Kidney (tissue), 14 donors: ENCODE data around the gene SPECC1. TPM values are rescaled to one million over a fixed set of nuclear protein-coding genes. Genes with fewer than 3 reads are reported as not detected.

ENCODE experiments used
- DNase-seq, 5 donors: peaks; one replicate each; pipeline ENCODE4 v3.0.0-alpha.2; 2013 to 2020
- FAIRE-seq: peaks from 2 replicates; lab custom pipeline; 2012; peaks lifted over from hg19 to GRCh38; lab: Jason Lieb, UNC
- H3K27ac ChIP-seq, 2 donors: one replicate each; pipeline ENCODE4 v1.7.0; 2013; ENCODE audit warnings: low read depth in 2 of 2, low read length in 2 of 2, inconsistent platforms in 1 of 2
- H3K27me3 ChIP-seq: one replicate; pipeline ENCODE4 v1.7.1; 2013; ENCODE audit warnings: low read length, inconsistent platforms; ENCODE audit not compliant: control insufficient read depth, insufficient read depth
- H3K36me3 ChIP-seq, 3 donors: one replicate each; pipeline versions ENCODE4 v1.7.0 to v1.7.1; 2013; ENCODE audit warnings: low read length in 3 of 3, control low read depth in 1 of 3, inconsistent platforms in 1 of 3; ENCODE audit not compliant: insufficient read depth in 3 of 3, control insufficient read depth in 2 of 3
- H3K4me1 ChIP-seq, 3 donors: one replicate each; pipeline versions ENCODE4 v1.7.0 to v1.7.1; 2013; ENCODE audit warnings: low read length in 3 of 3, inconsistent platforms in 1 of 3, low read depth in 1 of 3; ENCODE audit not compliant: control insufficient read depth in 2 of 3, insufficient read depth in 2 of 3
- H3K4me3 ChIP-seq, 3 donors: one replicate each; pipeline versions ENCODE4 v1.7.0 to v1.8.1; 2013; ENCODE audit warnings: low read length in 3 of 3, control low read depth in 1 of 3, inconsistent platforms in 1 of 3
- H3K9ac ChIP-seq, 3 donors: one replicate each; pipeline versions ENCODE4 v1.7.0 to v1.7.1; 2013; ENCODE audit warnings: low read length in 3 of 3, control low read depth in 1 of 3, inconsistent platforms in 1 of 3
- H3K9me3 ChIP-seq, 3 donors: one replicate each; pipeline versions ENCODE4 v1.7.0 to v1.7.1; 2013; ENCODE audit warnings: low read length in 3 of 3, control low read depth in 1 of 3, inconsistent platforms in 1 of 3; ENCODE audit not compliant: control insufficient read depth in 2 of 3, insufficient read depth in 1 of 3
- CTCF ChIP-seq: IDR thresholded peaks from 3 replicates; pipeline ENCODE4 v1.5.1; 2012; ENCODE audit warnings: mild to moderate bottlenecking, moderate library complexity, borderline replicate concordance; ENCODE audit not compliant: insufficient read depth; ENCODE audit errors: extremely low read depth
- intact Hi-C: fragments of 100-400 bp; cut with DNase I; formaldehyde crosslinking; loops from one replicate; pipeline ENCODE4 v1.11.1; 2022
- polyA plus RNA-seq: library from polyadenylated mRNA; stranded (reverse); fragments of 350-450 nt; fragmentation: Illumina TruSeq; extraction: RNeasy Lipid Tissue Mini Kit (QIAGEN cat#74804); gene quantifications from one replicate; pipeline ENCODE4 v1.2.3, GENCODE V29; 2014; ENCODE audit warnings: low read depth, low replicate concordance; ENCODE audit not compliant: insufficient read depth
- total RNA-seq: library from RNA; stranded (reverse); fragmentation: NEBNext Ultra II Directional; extraction: Animal tissue kit (Norgen Biotek cat#: 25700); gene quantifications from one replicate; pipeline ENCODE4 v1.2.1, GENCODE V29; 2021
- donor health status: control.
- donor health status: control.
- donor health status: control.
- donor health status: control.
- donor health status: control.
- donor health status: DM: yes; HTN: yes; CAD: no.
- donor health status: Normal renal cell carcinoma (clear cell type).

Gene SPECC1
- total and polyA plus RNA-seq, 2 donors from 2014 or later = 7.6 to 29.1 TPM

- H3K4me3 ChIP-seq = no peak overlapping the region
- H3K4me1 ChIP-seq = no peaks in the 10 kb centered on the region
- TF ChIP-seq CTCF = no peak
- H3K36me3 ChIP-seq = no peaks in the 10 kb centered on the region
- intact Hi-C loops = loop anchor here (10.0 kb wide), 1 partner anchor 189 kb away; no protein-coding TSS in a partner anchor
- no peak overlapping the region for H3K27ac ChIP-seq
- no peak for DNase-seq
- no peaks in the 10 kb centered on the region for H3K27me3 ChIP-seq
- no peak overlapping the region for H3K9ac ChIP-seq
- no peak for FAIRE-seq
- H3K9me3 ChIP-seq = no peaks in the 10 kb centered on the region
These were observed 304.1 kb downstream of the SPECC1 start for GRCh38 chr17:20313306-20313705.

GRCh38 chr17:20313891-20314290 lies 304.7 kb downstream of the SPECC1 start:
- Histone ChIP-seq H3K9ac (no peak overlapping the region), H3K4me1 (no peaks in the 10 kb centered on the region), H3K36me3 (no peaks in the 10 kb centered on the region), H3K9me3 (no peaks in the 10 kb centered on the region), H3K27ac (no peak overlapping the region), H3K27me3 (no peaks in the 10 kb centered on the region), H3K4me3 (no peak overlapping the region)
- intact Hi-C loops = loop anchor here (10.0 kb wide), 1 partner anchor 189 kb away; no protein-coding TSS in a partner anchor
- DNase-seq (no peak), FAIRE-seq (no peak)
- TF ChIP-seq CTCF = no peak

- H3K36me3 ChIP-seq = no peaks in the 10 kb centered on the region
- intact Hi-C loops = loop anchor here (10.0 kb wide), 1 partner anchor 190 kb away; no protein-coding TSS in a partner anchor
- H3K27me3 ChIP-seq = no peaks in the 10 kb centered on the region
- H3K9me3 ChIP-seq = no peaks in the 10 kb centered on the region
- no peak overlapping the region for H3K27ac ChIP-seq
- no peaks in the 10 kb centered on the region for H3K4me1 ChIP-seq
- no peak overlapping the region for H3K9ac ChIP-seq
- FAIRE-seq (no peak), DNase-seq (no peak)
- TF ChIP-seq CTCF = no peak
- no peak overlapping the region for H3K4me3 ChIP-seq
These were observed 305.7 kb downstream of the SPECC1 start for GRCh38 chr17:20314834-20315233.

GRCh38 chr17:20315311-20315710 lies 306.2 kb downstream of the SPECC1 start:
- intact Hi-C loops = loop anchor here (10.0 kb wide), 1 partner anchor 191 kb away; no protein-coding TSS in a partner anchor
- no peak for FAIRE-seq
- no peak overlapping the region for H3K27ac ChIP-seq

More at GRCh38 chr17:20315311-20315710, 306.2 kb downstream of the SPECC1 start:
- Histone ChIP-seq H3K36me3 (no peaks in the 10 kb centered on the region), H3K9me3 (no peaks in the 10 kb centered on the region), H3K4me1 (no peaks in the 10 kb centered on the region), H3K4me3 (no peak overlapping the region), H3K27me3 (no peaks in the 10 kb centered on the region), H3K9ac (no peak overlapping the region)
- no peak for TF ChIP-seq CTCF
- no peak for DNase-seq
